HG03442 (cell line): ENCODE data around the gene ECHDC3.

Source experiments
- ATAC-seq: cut with Tn5 transposase; IDR thresholded peaks from one replicate; pipeline ENCODE4 v1.9.1; 2021; ENCODE audit warnings: mild to moderate bottlenecking, moderate library complexity; ENCODE audit not compliant: unreplicated experiment

The ECHDC3 gene

DNA sequence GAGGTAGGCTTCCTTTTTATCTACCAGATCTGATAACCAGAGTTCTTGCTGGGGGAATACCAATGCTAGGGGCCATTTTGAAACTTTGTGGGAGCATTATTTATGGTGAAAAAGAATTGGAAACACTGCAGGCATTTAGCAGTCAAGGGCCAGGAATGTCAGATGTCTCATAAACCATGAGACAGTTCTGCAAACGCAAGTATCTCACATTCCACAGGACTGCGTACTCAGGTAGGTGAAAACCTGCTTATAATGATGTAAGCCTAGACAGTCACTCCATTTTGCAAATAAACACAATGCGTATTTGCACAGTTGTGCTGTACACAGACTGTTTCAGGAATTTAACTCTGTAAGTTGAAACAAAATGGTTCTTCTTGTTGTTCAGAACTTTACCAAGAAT is 33.9 kb downstream of the ECHDC3 start:
- ATAC-seq = no peak

DNA sequence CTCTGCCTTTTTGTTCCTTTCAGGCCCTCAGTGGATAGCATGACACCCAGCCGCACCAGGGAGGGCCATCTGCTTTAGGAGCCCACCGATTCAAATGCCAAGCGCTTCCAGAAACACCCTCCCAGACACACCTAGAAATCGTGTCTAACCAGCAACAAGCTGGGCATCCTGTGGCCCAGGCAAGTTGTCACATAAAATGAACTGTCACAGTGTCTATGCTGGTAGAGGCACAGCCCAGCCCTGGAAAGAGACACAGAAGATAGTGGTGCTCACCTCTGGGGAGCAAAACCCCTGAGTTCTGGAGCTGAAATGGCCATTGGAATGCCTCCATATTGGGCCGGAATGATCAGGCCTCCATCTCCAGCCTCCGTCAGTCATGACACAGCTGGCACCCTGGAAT is 38.9 kb downstream of the ECHDC3 start:
- ATAC-seq = no peak

DNA sequence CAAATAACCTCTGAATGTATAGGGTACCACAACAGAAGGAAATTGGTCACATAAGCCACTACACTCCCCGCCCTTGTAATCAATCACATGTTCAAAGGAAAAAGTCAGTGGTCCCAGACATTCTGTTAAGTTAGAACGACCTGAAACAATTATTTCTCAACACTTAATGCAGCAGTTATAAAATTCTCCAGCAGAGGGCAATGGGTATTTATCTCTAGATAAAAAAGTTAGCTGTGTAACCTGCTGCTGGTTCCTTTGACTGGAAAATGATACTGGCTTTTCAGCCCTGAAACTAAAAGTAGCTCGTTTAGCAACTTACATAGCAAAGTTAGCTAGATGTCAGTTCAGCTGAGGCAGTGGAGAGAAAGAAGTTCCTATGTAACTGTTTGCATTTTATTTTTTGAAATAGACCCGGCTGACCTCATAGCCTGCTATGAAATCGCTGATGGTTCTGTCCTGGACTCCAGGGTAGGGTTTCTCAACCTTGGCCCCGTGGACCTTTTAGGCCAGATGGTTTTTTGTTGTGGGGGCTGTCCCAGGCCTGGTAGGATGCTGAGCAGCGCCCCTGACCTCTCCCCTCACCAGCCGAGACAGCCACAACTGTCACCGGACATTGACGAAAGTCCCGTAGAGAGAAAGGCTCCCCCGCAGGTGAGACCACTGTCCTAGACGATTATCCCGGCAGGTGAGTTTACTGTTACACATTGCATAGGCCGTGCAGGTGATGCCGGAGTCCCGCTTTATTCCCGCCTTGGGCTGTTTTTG is 40.8 kb downstream of the ECHDC3 start:
- no peak for ATAC-seq

DNA sequence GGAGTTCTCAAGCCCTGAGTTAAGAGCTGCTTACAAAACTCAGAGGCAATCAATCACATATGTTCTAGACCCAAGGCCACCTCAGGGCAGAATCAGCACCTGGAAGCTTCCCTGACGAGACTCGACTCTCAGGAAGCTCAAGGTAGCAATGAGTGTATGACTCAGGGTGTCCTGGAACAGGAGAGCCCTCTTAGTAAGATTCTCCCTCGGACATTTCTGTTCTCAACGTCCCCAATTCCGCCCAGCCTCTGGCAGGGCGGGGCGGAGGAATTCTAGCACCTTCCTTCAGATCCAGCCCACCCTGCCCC is 41.3 kb downstream of the ECHDC3 start:
- ATAC-seq = no peak

DNA sequence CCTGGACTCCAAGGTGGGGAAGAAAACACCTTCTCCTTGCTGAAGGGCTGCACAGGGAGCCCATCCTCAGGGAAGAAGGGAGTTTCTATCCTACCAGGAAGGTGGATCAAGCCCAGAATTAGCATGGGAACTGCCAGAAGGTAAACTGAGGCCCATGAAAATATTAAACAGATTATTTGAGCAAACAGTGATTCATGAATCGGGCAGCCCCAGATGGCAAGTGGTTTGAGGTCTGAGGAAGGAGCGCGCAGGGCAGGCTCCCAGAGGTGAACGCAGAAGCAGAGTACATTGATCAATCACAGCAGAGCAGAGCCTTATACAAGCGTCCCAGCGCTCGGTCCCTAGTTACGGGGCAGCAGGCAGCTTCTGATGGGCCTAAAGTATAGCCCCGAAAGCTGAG is 45.2 kb downstream of the ECHDC3 start:
- no peak for ATAC-seq

DNA sequence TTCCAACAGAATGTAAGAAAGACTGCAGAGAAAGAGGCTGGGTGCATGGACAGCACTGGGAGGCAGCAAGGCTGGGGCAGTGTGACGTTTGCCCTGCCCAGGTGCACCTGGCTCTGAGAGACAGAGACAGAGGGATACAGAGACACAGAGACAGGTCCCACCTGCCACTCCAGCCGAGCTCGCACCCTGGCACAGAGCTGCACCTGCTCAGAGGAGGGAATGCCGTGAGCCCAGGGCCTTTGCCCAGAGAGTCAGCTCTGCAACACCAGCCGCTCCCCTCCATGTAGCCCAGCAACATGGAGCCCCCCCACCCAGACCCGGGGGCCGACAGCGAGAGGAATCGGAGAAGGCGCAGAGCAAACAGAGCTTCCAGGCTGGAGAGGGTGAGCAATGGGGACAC is 45.7 kb downstream of the ECHDC3 start:
- no peak for ATAC-seq

DNA sequence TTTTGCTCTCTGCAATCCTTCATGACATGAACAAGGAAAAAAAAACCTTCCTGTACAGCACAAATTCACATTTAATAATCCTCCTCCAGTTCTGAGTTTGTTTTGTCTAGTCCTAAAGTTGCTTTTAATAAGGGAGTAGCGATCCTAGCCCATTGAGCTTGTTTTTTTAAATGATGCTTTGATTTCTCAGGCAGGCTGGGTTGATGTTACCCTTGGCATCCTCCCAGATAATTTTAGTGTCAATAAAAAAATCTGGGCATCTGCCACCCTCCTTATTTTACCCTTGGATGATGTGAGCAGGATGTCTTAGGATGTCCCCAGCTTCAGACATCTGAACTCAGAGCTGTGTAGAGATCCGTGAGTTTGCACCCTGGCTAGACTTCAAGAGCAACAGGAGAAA is 47.1 kb downstream of the ECHDC3 start:
- no peak for ATAC-seq

DNA sequence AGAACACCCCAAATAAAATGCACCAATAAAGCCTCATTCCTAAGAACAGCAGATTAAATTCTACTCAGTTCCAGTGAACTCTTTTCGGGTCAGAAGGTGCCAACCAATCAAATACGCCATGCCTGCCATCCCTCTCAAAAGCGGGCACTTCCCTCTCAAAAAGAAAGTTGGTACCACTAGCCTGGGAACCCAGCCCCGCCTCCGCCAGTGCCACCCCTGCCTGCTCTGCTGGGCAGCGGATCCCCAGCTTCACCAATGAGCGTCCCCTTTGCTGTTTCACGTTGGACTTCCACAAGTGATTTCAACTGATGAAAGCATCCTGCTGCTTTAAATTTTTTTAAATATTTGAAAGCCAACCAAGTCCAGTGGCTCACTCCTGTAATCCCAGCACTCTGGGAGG is 47.8 kb downstream of the ECHDC3 start:
- no peak for ATAC-seq

DNA sequence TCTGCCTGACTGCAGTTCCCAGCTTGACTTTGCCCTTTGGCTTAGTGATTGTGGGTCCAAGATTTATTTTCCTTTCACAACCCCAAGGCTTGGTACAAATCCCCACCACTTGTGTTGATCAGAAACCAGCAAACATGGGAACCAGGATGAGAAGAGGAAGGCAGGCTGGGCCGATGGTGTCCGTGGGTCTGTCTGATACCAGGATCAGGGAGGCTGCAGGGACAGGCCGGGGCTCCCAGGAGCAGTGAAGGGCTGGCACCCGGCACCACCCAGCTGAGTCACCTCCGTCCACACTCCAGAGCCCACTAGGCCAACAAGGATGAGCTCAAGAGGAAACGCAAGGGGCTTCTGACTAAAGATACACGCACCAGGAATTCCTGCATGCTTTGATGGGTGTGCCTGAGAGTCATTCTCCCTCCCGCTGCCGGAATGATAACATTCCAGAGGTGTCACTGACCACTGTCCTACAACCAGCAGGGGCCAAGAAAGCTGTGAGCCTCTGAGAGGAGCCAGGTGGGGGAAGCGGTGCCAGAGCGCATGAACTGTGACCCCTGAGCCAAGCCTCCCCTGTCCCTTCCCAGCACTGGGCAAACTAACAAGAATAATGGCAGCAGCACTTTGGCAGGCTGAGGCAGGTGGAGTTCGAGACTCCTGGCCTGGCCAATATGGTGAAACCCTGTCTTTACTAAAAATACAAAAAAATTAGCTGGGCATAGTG is 51.7 kb downstream of the ECHDC3 start:
- no peak for ATAC-seq

DNA sequence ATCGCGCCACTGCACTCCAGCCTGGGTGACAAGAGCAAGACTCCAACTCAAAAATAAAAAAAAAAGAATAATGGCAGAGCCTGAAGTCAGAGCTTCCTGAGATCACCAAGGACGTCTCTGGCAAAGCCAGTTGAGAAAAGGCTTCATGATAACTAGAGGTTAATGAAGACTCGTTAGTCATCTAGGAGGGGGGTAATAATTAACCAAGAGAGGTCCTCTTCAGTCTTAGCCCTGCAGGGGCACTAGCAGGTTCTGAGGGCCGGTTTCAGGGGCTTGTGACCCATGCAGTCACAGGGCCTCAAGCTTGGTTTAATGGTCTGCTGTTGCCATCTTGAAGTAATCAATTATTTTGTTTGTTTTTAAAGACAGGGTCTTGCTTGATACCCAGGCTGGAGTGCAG is 52.4 kb downstream of the ECHDC3 start:
- ATAC-seq = no peak

DNA sequence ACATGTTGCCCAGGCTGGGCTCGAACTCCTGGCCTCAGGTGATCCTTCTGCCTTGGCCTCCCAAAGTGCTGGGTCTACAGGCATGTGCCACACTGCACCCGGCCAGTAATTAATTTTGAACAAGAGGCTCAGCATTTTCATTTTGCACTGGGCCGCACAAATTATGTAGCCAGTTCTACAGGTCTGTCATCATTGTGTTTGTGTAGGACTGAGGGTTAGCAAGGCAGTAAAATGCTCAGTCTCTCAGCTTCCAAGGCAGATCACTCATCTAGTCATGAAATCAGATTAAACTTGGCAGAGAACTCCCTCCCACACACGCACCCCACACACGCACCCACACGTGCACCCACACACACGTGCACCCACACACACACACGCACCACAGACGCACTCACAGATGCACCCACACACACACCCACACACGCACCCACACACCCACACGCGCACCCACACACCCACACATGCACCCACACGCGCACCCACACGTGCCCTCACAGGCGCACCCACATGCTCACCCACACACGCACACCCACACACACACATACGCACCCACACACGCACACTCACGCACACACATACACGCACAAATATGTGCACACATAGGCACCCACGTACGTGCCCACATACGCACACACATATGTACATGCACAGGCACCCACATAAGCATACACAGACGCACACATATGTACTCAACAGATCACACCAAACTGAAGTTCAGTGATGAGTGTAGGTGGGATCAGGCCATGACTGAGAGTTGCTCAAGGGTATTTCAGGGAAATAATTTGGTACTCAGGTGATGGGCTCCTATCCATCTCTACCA is 53.1 kb downstream of the ECHDC3 start:
- ATAC-seq = no peak

DNA sequence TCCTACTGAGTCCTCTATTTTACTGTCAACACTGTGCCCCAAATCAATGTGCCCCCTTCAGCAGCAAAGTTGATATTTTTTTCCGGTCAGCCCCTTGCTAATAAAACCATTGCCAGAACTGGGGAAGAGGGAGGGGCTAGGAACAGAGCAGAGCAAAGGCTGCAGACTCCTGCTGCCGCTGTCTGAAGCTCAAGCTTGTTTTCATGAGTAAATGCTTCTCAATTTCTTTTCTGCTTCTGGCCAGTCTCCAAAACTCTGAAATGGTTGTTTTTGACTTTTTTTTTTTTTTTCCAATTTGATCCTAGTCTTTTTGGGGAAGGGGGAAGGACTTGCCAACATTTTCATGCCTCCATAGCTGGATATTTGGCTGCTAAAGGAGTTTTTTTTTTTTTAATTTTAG is 54.3 kb downstream of the ECHDC3 start:
- ATAC-seq = no peak

DNA sequence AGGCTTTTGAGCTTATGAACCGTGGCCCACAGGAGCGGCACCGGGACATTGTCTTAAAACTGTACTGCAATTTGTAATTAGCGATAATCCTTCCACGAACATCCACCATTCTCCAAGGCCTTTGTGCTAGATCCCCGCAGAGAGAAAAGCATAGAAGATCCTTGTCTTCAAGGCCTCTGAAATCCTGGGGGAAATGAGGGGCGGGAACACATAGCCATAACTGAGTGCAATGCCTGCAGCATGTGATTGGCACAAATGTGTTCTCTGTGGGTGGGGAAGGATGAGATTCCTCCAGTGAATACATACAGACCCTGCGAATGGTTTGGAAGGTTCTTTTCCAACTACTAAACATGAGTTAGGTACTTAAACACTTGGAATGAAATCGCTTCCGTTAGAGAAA is 55.1 kb downstream of the ECHDC3 start:
- no peak for ATAC-seq

DNA sequence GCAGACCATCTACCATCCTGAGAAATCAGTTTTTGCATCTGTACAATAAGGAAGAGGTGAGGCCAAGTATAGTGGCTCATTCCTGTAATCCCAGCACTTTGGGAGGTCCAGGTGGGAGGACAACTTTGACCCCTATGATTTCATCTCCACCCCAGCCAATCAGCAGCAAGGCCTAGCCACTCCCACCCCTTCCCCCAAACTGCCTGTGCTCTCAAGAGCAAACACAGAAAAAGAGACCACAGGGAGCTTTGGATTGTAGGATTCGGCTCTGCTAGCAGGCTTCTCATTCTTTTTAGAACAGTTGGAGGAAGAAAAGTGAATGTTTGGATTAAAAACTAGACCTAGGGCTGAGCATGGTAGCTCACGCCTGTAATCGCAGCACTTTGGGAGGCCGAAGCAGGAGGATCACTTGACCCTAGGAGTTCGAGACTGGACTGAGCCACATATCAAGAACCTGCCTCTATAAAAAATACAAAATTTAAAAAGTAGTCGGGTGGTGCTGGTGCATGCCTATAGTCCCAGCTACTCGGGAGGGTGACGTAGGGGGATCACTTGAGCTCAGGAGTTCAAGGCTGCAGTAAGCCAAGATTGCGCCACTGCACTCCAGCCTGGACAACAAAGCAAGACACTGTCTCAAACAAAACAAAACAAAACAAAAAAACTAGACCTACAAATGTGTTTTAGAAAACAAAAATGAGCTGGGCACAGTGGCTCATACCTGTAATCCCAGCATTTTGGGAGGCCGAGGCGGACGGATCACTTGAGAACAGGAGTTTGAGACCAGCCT is 55.9 kb downstream of the ECHDC3 start:
- no peak for ATAC-seq

DNA sequence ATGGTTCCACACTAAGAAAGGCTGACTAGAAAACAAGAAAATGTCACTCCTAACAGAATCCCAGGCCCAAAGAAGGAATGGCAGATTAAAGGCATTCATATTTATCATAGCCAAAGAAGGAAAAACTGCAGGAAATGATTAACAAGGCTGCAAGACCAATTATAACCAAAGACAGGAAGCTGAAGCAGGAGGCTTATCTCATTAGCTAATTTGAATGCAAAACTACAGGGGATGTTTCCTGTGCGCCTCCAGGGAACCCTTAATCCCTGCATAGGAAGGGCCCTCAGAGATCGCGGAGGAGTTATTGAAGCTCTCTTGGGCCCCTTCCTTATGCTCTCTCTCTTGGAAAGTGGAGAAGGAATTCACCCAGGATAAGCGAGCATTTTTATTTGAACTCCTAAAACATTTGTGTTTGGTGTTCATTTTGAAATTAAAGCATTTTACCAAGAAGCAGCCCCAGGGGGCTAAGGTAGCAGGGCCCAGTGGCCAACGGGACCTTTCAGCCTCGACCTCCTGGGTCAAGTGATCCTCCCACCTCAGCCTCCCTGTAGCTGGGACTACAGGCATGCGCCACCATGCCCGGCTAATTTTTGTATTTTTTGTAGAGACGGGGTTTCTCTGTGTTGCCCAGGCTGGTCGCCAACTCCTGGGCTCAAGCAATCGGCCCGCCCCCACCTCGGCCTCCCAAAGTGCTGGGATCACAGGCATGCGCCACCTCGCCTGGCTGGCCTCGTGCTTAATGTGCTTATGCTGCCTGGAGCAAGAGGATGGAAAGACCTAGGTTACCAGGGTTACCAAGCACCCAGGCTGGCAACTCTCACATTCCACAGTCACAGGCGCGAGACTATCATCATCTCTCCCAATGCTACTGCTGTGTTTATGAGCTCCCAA is 56.9 kb downstream of the ECHDC3 start:
- no peak for ATAC-seq

DNA sequence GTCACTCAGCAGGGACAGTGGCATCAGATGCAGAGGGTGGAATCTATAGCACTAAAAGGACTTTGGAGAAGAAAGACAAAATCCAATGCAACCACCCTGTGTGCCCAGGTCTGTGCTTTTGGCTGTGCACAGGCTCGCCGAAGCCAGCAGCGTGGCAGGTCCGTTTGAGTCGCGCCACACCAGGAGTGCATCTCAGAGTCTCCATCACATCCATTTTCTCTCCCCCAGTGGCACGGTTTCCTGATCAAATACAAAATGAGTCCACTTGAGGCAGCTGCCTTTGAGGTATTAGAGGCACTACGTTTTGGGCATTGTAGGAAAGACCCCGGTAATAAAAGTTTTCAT is 57.5 kb downstream of the ECHDC3 start:
- no peak for ATAC-seq

DNA sequence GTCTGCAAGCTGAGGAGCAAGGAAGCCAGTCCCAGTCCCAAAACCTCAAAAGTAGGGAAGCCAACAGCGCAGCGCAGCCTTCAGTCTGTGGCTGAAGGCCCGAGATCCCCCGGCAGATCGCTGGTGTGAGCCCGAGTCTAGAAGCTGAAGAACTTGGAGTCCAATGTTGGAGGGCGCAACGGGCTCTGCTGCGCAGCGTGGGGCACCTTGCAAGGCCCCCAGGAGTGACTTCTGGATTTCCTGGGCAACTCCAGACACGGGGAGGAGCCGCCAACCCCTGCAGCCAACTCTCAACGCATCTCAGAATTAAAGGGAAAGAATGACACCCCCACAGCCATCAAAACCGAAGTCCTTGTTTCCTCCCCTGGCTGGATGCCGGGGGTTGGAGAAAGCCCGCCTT is 62.2 kb downstream of the ECHDC3 start:
- no peak for ATAC-seq

DNA sequence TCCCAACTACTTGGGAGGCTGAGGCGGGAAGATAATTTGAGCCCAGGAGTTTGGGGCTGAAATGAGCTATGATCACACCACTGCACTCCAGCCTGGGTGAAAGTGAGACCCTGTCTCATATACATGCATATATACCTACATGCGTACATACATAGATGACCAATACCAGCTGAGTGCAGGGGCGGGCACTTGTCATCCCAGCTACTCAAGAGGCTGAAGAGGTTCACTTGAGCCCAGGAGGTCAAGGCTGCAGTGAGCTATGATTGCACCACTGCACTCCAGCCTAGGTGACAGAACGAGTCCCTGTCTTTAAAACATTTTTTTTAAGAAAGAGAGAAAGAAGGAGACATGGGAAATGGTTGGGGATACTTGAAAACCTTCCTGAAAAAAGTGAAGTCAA is 63.6 kb downstream of the ECHDC3 start:
- no peak for ATAC-seq

DNA sequence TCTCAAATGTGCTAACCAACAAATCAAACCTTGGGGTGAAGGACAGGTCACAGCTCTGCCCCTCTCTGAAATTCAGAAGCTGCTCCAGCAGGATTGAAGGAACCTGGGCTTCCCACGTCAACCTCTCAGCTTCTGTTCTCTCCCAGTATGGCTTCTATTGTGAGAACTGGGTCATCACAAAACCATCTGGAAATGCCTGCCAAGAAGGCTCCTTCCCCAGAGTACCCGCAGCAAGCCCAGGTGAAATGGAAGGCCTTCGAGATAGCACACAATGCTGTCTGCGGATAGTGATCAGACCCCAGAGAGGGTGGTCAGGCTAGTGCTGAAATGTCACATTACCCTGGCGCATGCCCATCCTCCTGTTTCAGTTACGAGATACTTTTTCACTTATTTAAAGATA is 64.5 kb downstream of the ECHDC3 start:
- ATAC-seq = no peak

DNA sequence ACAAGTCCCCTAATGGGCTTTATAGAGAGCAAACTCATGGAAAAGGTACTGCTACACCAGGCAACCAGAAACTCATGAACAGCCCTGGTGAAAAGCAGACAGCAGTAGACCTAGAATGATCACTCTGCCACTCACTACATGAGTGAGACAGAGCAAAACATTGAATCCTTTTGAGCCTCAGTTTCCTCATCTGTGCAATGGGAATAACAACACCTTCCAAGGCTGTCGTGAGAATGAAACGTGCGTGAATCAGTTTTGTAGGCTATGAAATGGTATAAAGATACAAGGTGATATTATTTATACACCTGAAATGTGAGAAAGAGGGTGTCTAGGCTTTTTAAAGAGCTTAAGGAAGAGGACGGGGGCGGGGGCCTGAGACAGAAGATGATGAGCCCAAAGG is 66.6 kb downstream of the ECHDC3 start:
- ATAC-seq = no peak
